WTC11 (cell line): Measurements from ENCODE around the gene DUSP6. TPM values are rescaled to one million over a fixed set of nuclear protein-coding genes. Genes with fewer than 3 reads are reported as not detected.

ENCODE experiments used
- ARID4B ChIP-seq: sonication (generic); formaldehyde crosslinking; IDR thresholded peaks from 2 replicates; pipeline ENCODE4 v1.8.0; 2023; ENCODE audit warnings: missing genetic modification reagents, mild to moderate bottlenecking, borderline replicate concordance
- CDX4 ChIP-seq: fragments of 250-450 bp; sonication (Bioruptor Pico); IDR thresholded peaks from 2 replicates; pipeline ENCODE4 v1.9.0; 2021; ENCODE audit warnings: moderate library complexity, mild to moderate bottlenecking, inconsistent platforms, borderline replicate concordance
- CREB1 ChIP-seq: sonication (generic); formaldehyde crosslinking; IDR thresholded peaks from 2 replicates; pipeline ENCODE4 v1.8.0; 2023; ENCODE audit warnings: mild to moderate bottlenecking, missing genetic modification reagents
- CREM ChIP-seq: sonication (generic); formaldehyde crosslinking; IDR thresholded peaks from 2 replicates; pipeline ENCODE4 v1.8.1; 2022; ENCODE audit warnings: mild to moderate bottlenecking, missing genetic modification reagents, moderate library complexity
- FOXK1 ChIP-seq: sonication (generic); formaldehyde crosslinking; IDR thresholded peaks from 2 replicates; pipeline ENCODE4 v1.8.0; 2022; ENCODE audit warnings: mild to moderate bottlenecking, moderate library complexity, missing genetic modification reagents
- GRHL2 ChIP-seq: fragments of 250-450 bp; sonication (Bioruptor Pico); IDR thresholded peaks from 2 replicates; pipeline ENCODE4 v1.8.0; 2022; ENCODE audit warnings: mild to moderate bottlenecking, moderate library complexity; ENCODE audit not compliant: insufficient replicate concordance, severe bottlenecking
- HMGXB4 ChIP-seq: sonication (generic); formaldehyde crosslinking; IDR thresholded peaks from 2 replicates; pipeline ENCODE4 v1.8.1; 2023; ENCODE audit warnings: mild to moderate bottlenecking, moderate library complexity, missing genetic modification reagents
- JAZF1 ChIP-seq: fragments of 250-450 bp; sonication (Bioruptor Pico); IDR thresholded peaks from 2 replicates; pipeline ENCODE4 v1.9.0; 2021; ENCODE audit warnings: moderate library complexity, mild to moderate bottlenecking, inconsistent platforms
- JUN ChIP-seq: sonication (generic); formaldehyde crosslinking; IDR thresholded peaks from 2 replicates; pipeline ENCODE4 v1.8.0; 2023; ENCODE audit warnings: mild to moderate bottlenecking, missing genetic modification reagents
- MAX ChIP-seq: sonication (generic); formaldehyde crosslinking; IDR thresholded peaks from 2 replicates; pipeline ENCODE4 v1.8.0; 2022; ENCODE audit warnings: mild to moderate bottlenecking, missing genetic modification reagents
- NFE2L1 ChIP-seq: sonication (generic); formaldehyde crosslinking; IDR thresholded peaks from 2 replicates; pipeline ENCODE4 v1.8.1; 2023; ENCODE audit warnings: missing genetic modification reagents
- SOX15 ChIP-seq: fragments of 250-450 bp; sonication (Bioruptor Pico); IDR thresholded peaks from 2 replicates; pipeline ENCODE4 v1.9.0; 2021; ENCODE audit warnings: mild to moderate bottlenecking
- TCF7 ChIP-seq: sonication (generic); formaldehyde crosslinking; IDR thresholded peaks from 2 replicates; pipeline ENCODE4 v1.8.0; 2022; ENCODE audit warnings: mild to moderate bottlenecking, low read depth, missing genetic modification reagents, moderate library complexity
- TEAD1 ChIP-seq: sonication (generic); formaldehyde crosslinking; IDR thresholded peaks from 2 replicates; pipeline ENCODE4 v1.8.0; 2022; ENCODE audit warnings: mild to moderate bottlenecking, missing genetic modification reagents
- TEAD4 ChIP-seq: sonication (generic); formaldehyde crosslinking; IDR thresholded peaks from 2 replicates; pipeline ENCODE4 v1.8.0; 2022; ENCODE audit warnings: mild to moderate bottlenecking, missing genetic modification reagents
- ZNF138 ChIP-seq: sonication (generic); formaldehyde crosslinking; conservative IDR thresholded peaks from 2 replicates; pipeline ENCODE4 v1.8.1; 2022; ENCODE audit warnings: mild to moderate bottlenecking, moderate library complexity, missing genetic modification reagents
- ZNF416 ChIP-seq: fragments of 250-450 bp; sonication (Bioruptor Pico); IDR thresholded peaks from 2 replicates; pipeline ENCODE4 v1.9.0; 2021; ENCODE audit warnings: mild to moderate bottlenecking, inconsistent platforms
- total RNA-seq: library from RNA; stranded (reverse); gene quantifications from 3 replicates; pipeline ENCODE4 v1.2.3, GENCODE V29; 2021
- TF ChIP-seq, protein P1 (sequence below): sonication (generic); formaldehyde crosslinking; IDR thresholded peaks from 2 replicates; pipeline ENCODE4 v1.8.1; 2023; ENCODE audit warnings: mild to moderate bottlenecking, missing genetic modification reagents
- TF ChIP-seq, protein P2 (sequence below): sonication (generic); formaldehyde crosslinking; IDR thresholded peaks from 2 replicates; pipeline ENCODE4 v1.8.0; 2022; ENCODE audit warnings: mild to moderate bottlenecking, missing genetic modification reagents
- TF ChIP-seq, protein P3 (sequence below): sonication (generic); formaldehyde crosslinking; IDR thresholded peaks from 2 replicates; pipeline ENCODE4 v1.8.0; 2022; ENCODE audit warnings: mild to moderate bottlenecking, missing genetic modification reagents
- TF ChIP-seq, protein P4 (sequence below): sonication (generic); formaldehyde crosslinking; IDR thresholded peaks from 2 replicates; pipeline ENCODE4 v1.8.1; 2022; ENCODE audit warnings: mild to moderate bottlenecking, moderate library complexity, missing genetic modification reagents

The DUSP6 gene
- total RNA-seq, 1 experiment from 2014 or later: 245 TPM

- TF ChIP-seq TCF7 (CRISPR knock-in tag): no peak
- TF ChIP-seq SOX15 (CRISPR knock-in tag): no peak
- no peak for TF ChIP-seq GRHL2 (CRISPR knock-in tag)
- no peak for TF ChIP-seq CREM (CRISPR knock-in tag)
- no peak for TF ChIP-seq CDX4 (CRISPR knock-in tag)
- TF ChIP-seq TEAD4 (CRISPR knock-in tag): no peak
- no peak for TF ChIP-seq JUN
- TF ChIP-seq, protein P1, sequence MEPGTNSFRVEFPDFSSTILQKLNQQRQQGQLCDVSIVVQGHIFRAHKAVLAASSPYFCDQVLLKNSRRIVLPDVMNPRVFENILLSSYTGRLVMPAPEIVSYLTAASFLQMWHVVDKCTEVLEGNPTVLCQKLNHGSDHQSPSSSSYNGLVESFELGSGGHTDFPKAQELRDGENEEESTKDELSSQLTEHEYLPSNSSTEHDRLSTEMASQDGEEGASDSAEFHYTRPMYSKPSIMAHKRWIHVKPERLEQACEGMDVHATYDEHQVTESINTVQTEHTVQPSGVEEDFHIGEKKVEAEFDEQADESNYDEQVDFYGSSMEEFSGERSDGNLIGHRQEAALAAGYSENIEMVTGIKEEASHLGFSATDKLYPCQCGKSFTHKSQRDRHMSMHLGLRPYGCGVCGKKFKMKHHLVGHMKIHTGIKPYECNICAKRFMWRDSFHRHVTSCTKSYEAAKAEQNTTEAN (CRISPR knock-in tag): peak; percentile 63; the same call in 1 of the 2 replicates
- no peak for TF ChIP-seq ZNF416
- no peak for TF ChIP-seq JAZF1 (CRISPR knock-in tag)
- TF ChIP-seq TEAD1: peak; percentile 73; the same call in 1 of the 2 replicates
- TF ChIP-seq, protein P2, sequence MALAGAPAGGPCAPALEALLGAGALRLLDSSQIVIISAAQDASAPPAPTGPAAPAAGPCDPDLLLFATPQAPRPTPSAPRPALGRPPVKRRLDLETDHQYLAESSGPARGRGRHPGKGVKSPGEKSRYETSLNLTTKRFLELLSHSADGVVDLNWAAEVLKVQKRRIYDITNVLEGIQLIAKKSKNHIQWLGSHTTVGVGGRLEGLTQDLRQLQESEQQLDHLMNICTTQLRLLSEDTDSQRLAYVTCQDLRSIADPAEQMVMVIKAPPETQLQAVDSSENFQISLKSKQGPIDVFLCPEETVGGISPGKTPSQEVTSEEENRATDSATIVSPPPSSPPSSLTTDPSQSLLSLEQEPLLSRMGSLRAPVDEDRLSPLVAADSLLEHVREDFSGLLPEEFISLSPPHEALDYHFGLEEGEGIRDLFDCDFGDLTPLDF (CRISPR knock-in tag): no peak
- TF ChIP-seq NFE2L1 (CRISPR knock-in tag): 0 out of 2 replicates have a peak, but pooled peaks have one; percentile 36
- no peak for TF ChIP-seq CREB1 (CRISPR knock-in tag)
- peak; percentile 89 for TF ChIP-seq FOXK1 (CRISPR knock-in tag)
- TF ChIP-seq ZNF138 (CRISPR knock-in tag): peak; percentile 83; the same call in 1 of the 2 replicates
- peak; percentile 49; the same call in 1 of the 2 replicates for TF ChIP-seq HMGXB4
- TF ChIP-seq, protein P3, sequence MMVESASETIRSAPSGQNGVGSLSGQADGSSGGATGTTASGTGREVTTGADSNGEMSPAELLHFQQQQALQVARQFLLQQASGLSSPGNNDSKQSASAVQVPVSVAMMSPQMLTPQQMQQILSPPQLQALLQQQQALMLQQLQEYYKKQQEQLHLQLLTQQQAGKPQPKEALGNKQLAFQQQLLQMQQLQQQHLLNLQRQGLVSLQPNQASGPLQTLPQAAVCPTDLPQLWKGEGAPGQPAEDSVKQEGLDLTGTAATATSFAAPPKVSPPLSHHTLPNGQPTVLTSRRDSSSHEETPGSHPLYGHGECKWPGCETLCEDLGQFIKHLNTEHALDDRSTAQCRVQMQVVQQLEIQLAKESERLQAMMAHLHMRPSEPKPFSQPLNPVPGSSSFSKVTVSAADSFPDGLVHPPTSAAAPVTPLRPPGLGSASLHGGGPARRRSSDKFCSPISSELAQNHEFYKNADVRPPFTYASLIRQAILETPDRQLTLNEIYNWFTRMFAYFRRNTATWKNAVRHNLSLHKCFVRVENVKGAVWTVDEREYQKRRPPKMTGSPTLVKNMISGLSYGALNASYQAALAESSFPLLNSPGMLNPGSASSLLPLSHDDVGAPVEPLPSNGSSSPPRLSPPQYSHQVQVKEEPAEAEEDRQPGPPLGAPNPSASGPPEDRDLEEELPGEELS (CRISPR knock-in tag): no peak
- 0 out of 2 replicates have a peak, but pooled peaks have one; percentile 42 for TF ChIP-seq ARID4B
- peak; percentile 74 for TF ChIP-seq MAX (CRISPR knock-in tag)
- TF ChIP-seq, protein P4, sequence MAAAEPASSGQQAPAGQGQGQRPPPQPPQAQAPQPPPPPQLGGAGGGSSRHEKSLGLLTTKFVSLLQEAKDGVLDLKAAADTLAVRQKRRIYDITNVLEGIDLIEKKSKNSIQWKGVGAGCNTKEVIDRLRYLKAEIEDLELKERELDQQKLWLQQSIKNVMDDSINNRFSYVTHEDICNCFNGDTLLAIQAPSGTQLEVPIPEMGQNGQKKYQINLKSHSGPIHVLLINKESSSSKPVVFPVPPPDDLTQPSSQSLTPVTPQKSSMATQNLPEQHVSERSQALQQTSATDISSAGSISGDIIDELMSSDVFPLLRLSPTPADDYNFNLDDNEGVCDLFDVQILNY (CRISPR knock-in tag): peak; percentile 95
These were observed 1.7 kb upstream of the DUSP6 start (continued) for GRCh38 chr12:89353823-89354611.
